Thoracic aorta (tissue), 2 donors: ENCODE data around the gene PDGFC. TPM values are rescaled to one million over a fixed set of nuclear protein-coding genes. Genes with fewer than 3 reads are reported as not detected.

Experiments used
- ATAC-seq: fragments of 150-250 bp; one replicate; pipeline ENCODE4 v1.8.0; 2017; ENCODE audit warnings: low read depth; ENCODE audit not compliant: insufficient number of reproducible peaks, low FRiP score
- DNase-seq: peaks from one replicate; pipeline ENCODE4 v3.0.0-alpha.2; 2020; ENCODE audit warnings: low spot score
- H3K27ac ChIP-seq, 2 donors: fragments of 200-600 bp; sonication (generic); 1 replicate in 1 of 2; 2 replicates in 1 of 2; pipeline ENCODE4 v1.5.1; 2016; ENCODE audit warnings: mild to moderate bottlenecking in 2 of 2, moderate library complexity in 2 of 2
- H3K27me3 ChIP-seq: fragments of 200-600 bp; sonication (generic); replicated peaks from 2 replicates; pipeline ENCODE4 v1.6.0; 2016; ENCODE audit warnings: mild to moderate bottlenecking; ENCODE audit not compliant: insufficient read depth
- H3K36me3 ChIP-seq: fragments of 200-600 bp; sonication (generic); one replicate; pipeline ENCODE4 v1.5.1; 2016
- H3K4me1 ChIP-seq, 2 donors: fragments of 200-600 bp; sonication (generic); 1 replicate in 1 of 2; 2 replicates in 1 of 2; pipeline versions ENCODE4 v1.5.1 to v1.6.0; 2016; ENCODE audit warnings: low read depth in 2 of 2, mild to moderate bottlenecking in 1 of 2; ENCODE audit not compliant: control insufficient read depth in 1 of 2
- H3K4me3 ChIP-seq: fragments of 200-600 bp; sonication (generic); 2 replicates; pipeline ENCODE4 v1.5.1; 2016; ENCODE audit warnings: mild to moderate bottlenecking
- H3K9me3 ChIP-seq: fragments of 200-600 bp; sonication (generic); 2 replicates; pipeline ENCODE4 v1.5.1; 2016
- total RNA-seq, 2 donors: library from RNA; depleted of rRNA; stranded (reverse); fragments of >200 nt; gene quantifications; one replicate each; pipeline versions ENCODE4 v1.1.0 to v1.2.3, GENCODE V29; 2016
- TF ChIP-seq, protein P1 (sequence below): fragments of 200-600 bp; sonication (generic); IDR thresholded peaks from one replicate; pipeline ENCODE4 v1.5.1; 2019; ENCODE audit warnings: antibody characterized with exemption

Gene PDGFC
- total RNA-seq, 2 donors from 2014 or later = 31.4 to 32.8 TPM

DNA sequence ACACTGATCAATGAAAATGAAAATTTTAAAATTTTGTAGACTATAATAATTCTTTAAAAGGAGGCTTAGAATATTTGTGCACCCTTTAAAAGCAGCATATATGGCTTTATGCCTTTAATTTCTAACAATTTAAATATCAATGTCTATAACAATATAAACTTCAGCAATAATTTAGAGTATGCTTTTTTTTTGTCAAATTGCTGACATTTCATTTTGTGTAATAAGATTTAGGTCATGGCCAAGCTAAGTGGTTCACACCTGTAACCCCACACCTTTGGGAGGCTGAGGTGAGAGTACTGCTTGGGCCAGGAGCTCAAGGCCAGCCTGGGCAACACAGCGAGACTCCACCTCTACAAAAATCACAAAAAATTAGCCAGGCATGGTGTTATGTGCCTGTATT lies 86.2 kb downstream of the PDGFC start:
- Histone ChIP-seq H3K4me3 (no peak overlapping the region), H3K9me3 (no peaks in the 10 kb centered on the region), H3K4me1 (peaks cover 13 to 15% of the 10 kb centered on the region in 2 donors), H3K27ac (no peak overlapping the region), H3K27me3 (no peaks in the 10 kb centered on the region), H3K36me3 (no peaks in the 10 kb centered on the region)
- no peak for ATAC-seq
- TF ChIP-seq, protein P1, sequence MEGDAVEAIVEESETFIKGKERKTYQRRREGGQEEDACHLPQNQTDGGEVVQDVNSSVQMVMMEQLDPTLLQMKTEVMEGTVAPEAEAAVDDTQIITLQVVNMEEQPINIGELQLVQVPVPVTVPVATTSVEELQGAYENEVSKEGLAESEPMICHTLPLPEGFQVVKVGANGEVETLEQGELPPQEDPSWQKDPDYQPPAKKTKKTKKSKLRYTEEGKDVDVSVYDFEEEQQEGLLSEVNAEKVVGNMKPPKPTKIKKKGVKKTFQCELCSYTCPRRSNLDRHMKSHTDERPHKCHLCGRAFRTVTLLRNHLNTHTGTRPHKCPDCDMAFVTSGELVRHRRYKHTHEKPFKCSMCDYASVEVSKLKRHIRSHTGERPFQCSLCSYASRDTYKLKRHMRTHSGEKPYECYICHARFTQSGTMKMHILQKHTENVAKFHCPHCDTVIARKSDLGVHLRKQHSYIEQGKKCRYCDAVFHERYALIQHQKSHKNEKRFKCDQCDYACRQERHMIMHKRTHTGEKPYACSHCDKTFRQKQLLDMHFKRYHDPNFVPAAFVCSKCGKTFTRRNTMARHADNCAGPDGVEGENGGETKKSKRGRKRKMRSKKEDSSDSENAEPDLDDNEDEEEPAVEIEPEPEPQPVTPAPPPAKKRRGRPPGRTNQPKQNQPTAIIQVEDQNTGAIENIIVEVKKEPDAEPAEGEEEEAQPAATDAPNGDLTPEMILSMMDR = no peak
- no peak for DNase-seq

DNA sequence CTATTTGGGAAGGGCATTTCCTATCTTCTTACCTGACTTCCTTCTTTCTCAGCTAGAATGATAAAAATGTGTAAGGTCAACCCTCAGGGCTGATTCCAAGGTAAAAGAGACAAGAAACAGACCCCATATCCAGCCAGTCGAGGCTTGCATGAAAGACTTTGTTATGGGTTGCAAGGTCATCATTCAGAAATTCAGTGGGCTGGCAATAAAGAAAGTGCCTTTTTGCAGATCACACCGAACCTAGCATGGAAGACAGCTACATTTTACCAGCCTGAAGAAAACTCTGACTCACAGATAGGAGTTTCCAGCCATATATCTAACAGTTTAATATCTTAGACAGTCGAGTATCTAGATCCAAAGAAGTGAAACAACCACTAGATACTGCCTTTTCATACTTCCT lies 87.4 kb downstream of the PDGFC start:
- Histone ChIP-seq H3K36me3 (no peaks in the 10 kb centered on the region), H3K4me1 (peaks cover 3 to 5% of the 10 kb centered on the region in 2 donors), H3K9me3 (no peaks in the 10 kb centered on the region), H3K27ac (no peak overlapping the region), H3K27me3 (no peaks in the 10 kb centered on the region), H3K4me3 (no peak overlapping the region)
- no peak for ATAC-seq
- TF ChIP-seq, protein P1 = no peak
- DNase-seq = no peak

DNA sequence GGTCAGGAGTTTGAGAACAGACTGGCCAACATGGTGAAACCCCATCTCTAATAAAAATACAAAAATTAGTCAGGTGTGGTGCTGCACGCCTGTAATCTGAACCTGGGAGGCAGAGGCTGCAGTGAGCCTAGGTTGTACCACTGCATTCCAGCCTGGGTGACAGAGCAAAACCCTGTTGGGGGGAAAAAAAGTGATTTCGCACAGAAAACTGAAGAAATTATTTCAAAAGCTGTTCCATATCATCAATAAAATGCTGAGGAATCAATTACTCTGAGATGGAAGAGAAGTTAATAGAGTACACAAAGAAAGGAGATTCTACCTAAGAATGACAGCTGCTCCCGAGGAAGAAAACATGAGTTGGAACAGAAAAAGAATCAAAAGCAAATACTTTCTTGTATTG lies 95.9 kb downstream of the PDGFC start:
- Histone ChIP-seq H3K4me3 (no peak overlapping the region), H3K9me3 (no peaks in the 10 kb centered on the region), H3K4me1 (peaks cover 4 to 5% of the 10 kb centered on the region in 2 donors), H3K27me3 (no peaks in the 10 kb centered on the region), H3K36me3 (no peaks in the 10 kb centered on the region), H3K27ac (no peak overlapping the region)
- DNase-seq (no peak), ATAC-seq (no peak)
- TF ChIP-seq, protein P1 = no peak

DNA sequence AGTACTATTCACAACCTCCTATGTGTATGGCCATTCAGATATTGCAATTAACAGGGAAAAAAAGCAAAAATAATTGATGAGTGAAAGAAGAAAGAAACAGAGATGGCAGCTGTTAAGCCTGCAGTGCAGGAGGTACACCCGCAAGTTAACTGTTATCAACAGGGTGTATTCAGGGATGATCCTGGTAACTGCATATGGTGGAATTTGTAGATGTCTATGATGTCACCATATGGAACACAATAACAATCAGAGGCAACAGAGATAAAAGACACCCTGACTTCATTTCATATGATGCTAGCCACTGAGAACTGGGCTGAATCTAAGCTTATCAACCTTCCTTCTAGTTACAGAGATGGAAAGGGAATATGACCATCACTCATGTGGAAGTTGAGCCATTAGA lies 96.5 kb downstream of the PDGFC start:
- ATAC-seq (no peak), DNase-seq (no peak)
- Histone ChIP-seq H3K27ac (no peak overlapping the region), H3K36me3 (no peaks in the 10 kb centered on the region), H3K9me3 (no peaks in the 10 kb centered on the region), H3K4me1 (peaks cover 5 to 8% of the 10 kb centered on the region in 2 donors), H3K4me3 (no peak overlapping the region), H3K27me3 (no peaks in the 10 kb centered on the region)
- TF ChIP-seq, protein P1 = no peak

DNA sequence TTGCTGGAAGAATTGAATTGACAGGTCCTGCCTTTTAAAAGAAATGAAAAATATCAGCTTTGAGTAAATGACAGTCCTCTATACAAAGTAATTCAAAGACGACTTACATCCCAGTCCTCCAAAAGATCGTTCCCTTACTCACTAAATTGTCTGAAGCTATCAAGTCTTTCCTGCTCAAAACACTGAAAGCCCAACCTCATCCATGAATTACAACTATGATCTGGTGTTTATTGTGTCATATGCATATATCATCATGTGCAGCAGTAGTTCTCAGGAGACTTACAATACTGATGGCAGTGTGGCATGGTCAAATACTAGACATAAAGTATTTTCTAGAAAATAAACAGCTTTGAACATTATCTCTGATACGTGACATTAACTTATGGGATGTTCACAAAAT lies 97.8 kb downstream of the PDGFC start:
- Histone ChIP-seq H3K36me3 (no peaks in the 10 kb centered on the region), H3K9me3 (no peaks in the 10 kb centered on the region), H3K27ac (no peak overlapping the region), H3K27me3 (no peaks in the 10 kb centered on the region), H3K4me3 (no peak overlapping the region), H3K4me1 (peaks cover 5 to 10% of the 10 kb centered on the region in 2 donors)
- no peak for ATAC-seq
- TF ChIP-seq, protein P1 = no peak
- DNase-seq = no peak
